H1 (cell line): ENCODE data around the gene ABCA6.

ENCODE experiments used
- CHD2 ChIP-seq: IDR thresholded peaks from 2 replicates; pipeline ENCODE4 v1.6.1; 2012; ENCODE audit warnings: low read length, improper control_type of control experiment
- CREB1 ChIP-seq: IDR thresholded peaks from 2 replicates; pipeline ENCODE4 v1.6.1; 2012; ENCODE audit warnings: inconsistent platforms
- EP300 ChIP-seq, 2 experiments: IDR thresholded peaks; 1 replicate in 1 of 2; 2 replicates in 1 of 2; pipeline ENCODE4 v1.6.1; 2011 to 2012; ENCODE audit warnings: low read depth in 2 of 2, low read length in 2 of 2, mild to moderate bottlenecking in 2 of 2, borderline replicate concordance in 1 of 2, inconsistent platforms in 1 of 2, moderate library complexity in 1 of 2
- GABPA ChIP-seq: IDR thresholded peaks from 2 replicates; pipeline ENCODE4 v1.6.1; 2011; ENCODE audit warnings: mild to moderate bottlenecking, low read length, moderate library complexity, borderline replicate concordance; ENCODE audit not compliant: insufficient read depth
- HDAC2 ChIP-seq, 2 experiments: fragments of 300-600 bp in 1 of 2; sonication (generic) in 1 of 2; IDR thresholded peaks; 2 replicates each; pipeline ENCODE4 v1.6.1; 2011 to 2012; ENCODE audit warnings: low read depth in 2 of 2, low read length in 2 of 2, mild to moderate bottlenecking in 2 of 2, moderate library complexity in 2 of 2, borderline replicate concordance in 1 of 2, inconsistent platforms in 1 of 2
- NRF1 ChIP-seq: IDR thresholded peaks from 2 replicates; pipeline ENCODE4 v1.6.1; 2011; ENCODE audit warnings: mild to moderate bottlenecking, low read depth, low read length, improper control_type of control experiment
- POLR2A ChIP-seq, 2 experiments: IDR thresholded peaks; 1 replicate in 1 of 2; 2 replicates in 1 of 2; pipeline ENCODE4 v1.6.1; 2011; ENCODE audit warnings: low read depth in 2 of 2, low read length in 2 of 2, mild to moderate bottlenecking in 2 of 2; ENCODE audit errors: control extremely low read depth in 1 of 2
- SP1 ChIP-seq: IDR thresholded peaks from 2 replicates; pipeline ENCODE4 v1.6.1; 2011; ENCODE audit warnings: low read depth, low read length
- TBP ChIP-seq: IDR thresholded peaks from 2 replicates; pipeline ENCODE4 v1.6.1; 2011; ENCODE audit warnings: low read depth, low read length, improper control_type of control experiment
- TF ChIP-seq, protein P1 (sequence below): IDR thresholded peaks from 2 replicates; pipeline ENCODE4 v1.6.1; 2012; ENCODE audit warnings: low read length, inconsistent platforms
- TF ChIP-seq, protein P2 (sequence below), 3 experiments: IDR thresholded peaks; 1 replicate in 2 of 3; 2 replicates in 1 of 3; pipeline versions ENCODE4 v1.5.1 to v1.6.1; 2011; ENCODE audit warnings: low read length in 3 of 3, mild to moderate bottlenecking in 3 of 3, inconsistent platforms in 2 of 3, low read depth in 1 of 3, moderate library complexity in 1 of 3; ENCODE audit not compliant: insufficient read depth in 1 of 3; ENCODE audit errors: control extremely low read depth in 1 of 3

DNA sequence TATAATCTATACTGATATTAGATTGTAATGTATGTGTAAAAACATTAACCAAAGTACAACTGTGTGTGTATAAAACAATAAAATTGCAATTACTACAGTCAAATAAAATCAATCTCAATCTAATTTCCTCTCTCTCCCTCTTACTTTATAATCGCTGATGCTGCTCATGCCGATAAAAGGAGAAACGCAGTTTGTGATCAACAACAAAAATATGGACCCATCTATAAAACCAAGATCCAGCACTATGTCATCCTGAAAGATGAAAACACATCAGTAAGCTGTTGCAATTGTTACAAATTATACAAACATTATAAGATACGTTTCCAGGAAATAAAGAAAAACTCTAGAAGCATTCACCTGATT is 33.5 kb upstream of the ABCA6 start:
- TF ChIP-seq GABPA (no peak), CHD2 (no peak), CREB1 (no peak), SP1 (no peak), POLR2A (IDR thresholded peaks at IDR 0.05; ENCODE audit: control extremely low read depth in 1 of 2, low read depth in 2 of 2, low read length in 2 of 2) (no peak), EP300 (IDR thresholded peaks at IDR 0.05; ENCODE audit: borderline replicate concordance in 1 of 2, low read depth in 2 of 2, low read length in 2 of 2) (no peak), NRF1 (no peak), HDAC2 (IDR thresholded peaks at IDR 0.05; ENCODE audit: borderline replicate concordance in 1 of 2, low read depth in 2 of 2, low read length in 2 of 2) (no peak), TBP (no peak)
- TF ChIP-seq, protein P1, sequence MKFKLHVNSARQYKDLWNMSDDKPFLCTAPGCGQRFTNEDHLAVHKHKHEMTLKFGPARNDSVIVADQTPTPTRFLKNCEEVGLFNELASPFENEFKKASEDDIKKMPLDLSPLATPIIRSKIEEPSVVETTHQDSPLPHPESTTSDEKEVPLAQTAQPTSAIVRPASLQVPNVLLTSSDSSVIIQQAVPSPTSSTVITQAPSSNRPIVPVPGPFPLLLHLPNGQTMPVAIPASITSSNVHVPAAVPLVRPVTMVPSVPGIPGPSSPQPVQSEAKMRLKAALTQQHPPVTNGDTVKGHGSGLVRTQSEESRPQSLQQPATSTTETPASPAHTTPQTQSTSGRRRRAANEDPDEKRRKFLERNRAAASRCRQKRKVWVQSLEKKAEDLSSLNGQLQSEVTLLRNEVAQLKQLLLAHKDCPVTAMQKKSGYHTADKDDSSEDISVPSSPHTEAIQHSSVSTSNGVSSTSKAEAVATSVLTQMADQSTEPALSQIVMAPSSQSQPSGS = no peak
- TF ChIP-seq, protein P2, sequence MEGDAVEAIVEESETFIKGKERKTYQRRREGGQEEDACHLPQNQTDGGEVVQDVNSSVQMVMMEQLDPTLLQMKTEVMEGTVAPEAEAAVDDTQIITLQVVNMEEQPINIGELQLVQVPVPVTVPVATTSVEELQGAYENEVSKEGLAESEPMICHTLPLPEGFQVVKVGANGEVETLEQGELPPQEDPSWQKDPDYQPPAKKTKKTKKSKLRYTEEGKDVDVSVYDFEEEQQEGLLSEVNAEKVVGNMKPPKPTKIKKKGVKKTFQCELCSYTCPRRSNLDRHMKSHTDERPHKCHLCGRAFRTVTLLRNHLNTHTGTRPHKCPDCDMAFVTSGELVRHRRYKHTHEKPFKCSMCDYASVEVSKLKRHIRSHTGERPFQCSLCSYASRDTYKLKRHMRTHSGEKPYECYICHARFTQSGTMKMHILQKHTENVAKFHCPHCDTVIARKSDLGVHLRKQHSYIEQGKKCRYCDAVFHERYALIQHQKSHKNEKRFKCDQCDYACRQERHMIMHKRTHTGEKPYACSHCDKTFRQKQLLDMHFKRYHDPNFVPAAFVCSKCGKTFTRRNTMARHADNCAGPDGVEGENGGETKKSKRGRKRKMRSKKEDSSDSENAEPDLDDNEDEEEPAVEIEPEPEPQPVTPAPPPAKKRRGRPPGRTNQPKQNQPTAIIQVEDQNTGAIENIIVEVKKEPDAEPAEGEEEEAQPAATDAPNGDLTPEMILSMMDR (IDR thresholded peaks at IDR 0.05; ENCODE audit: control extremely low read depth in 1 of 3, insufficient read depth in 1 of 3, low read depth in 1 of 3, low read length in 3 of 3) = no peak
